22Rv1 (cell line): Measurements from ENCODE around the gene SF3B1.
"Not testable (repeated sequence)": the region's sequence is repeated elsewhere in the genome, so short reads cannot be mapped to it uniquely, and the experiment has no call there.

Experiments used
- H3K27ac ChIP-seq: fragments of 450-650 bp; 2 replicates; pipeline ENCODE4 v1.5.1; 2017
- CTCF ChIP-seq: fragments of 450-650 bp; IDR thresholded peaks from 2 replicates; pipeline ENCODE4 v1.5.1; 2017; ENCODE audit warnings: mild to moderate bottlenecking
- ZFX ChIP-seq: fragments of 450-650 bp; IDR thresholded peaks from 2 replicates; pipeline ENCODE4 v1.6.1; 2017; ENCODE audit warnings: antibody characterized with exemption, borderline replicate concordance

The SF3B1 gene

GRCh38 chr2:197450465-197450864 lies 15.6 kb upstream of the SF3B1 start:
- no peak overlapping the region for H3K27ac ChIP-seq
- TF ChIP-seq CTCF (no peak), ZFX (no peak)

GRCh38 chr2:197446844-197447243 lies 12.0 kb upstream of the SF3B1 start:
- no peak for TF ChIP-seq CTCF
- no peak for TF ChIP-seq ZFX
- H3K27ac ChIP-seq = no peak overlapping the region

GRCh38 chr2:197445746-197446145 lies 10.9 kb upstream of the SF3B1 start:
- H3K27ac ChIP-seq = no peak overlapping the region
- TF ChIP-seq ZFX (no peak), CTCF (no peak)

- TF ChIP-seq CTCF (no peak), ZFX (no peak)
- no peak overlapping the region for H3K27ac ChIP-seq
These were observed 8.0 kb upstream of the SF3B1 start for GRCh38 chr2:197442857-197443256.

GRCh38 chr2:197437380-197437779 lies 2.6 kb upstream of the SF3B1 start:
- no peak for TF ChIP-seq ZFX
- TF ChIP-seq CTCF = no peak
- no peak overlapping the region for H3K27ac ChIP-seq

GRCh38 chr2:197435598-197436420 lies 981 bp upstream of the SF3B1 start:
- TF ChIP-seq CTCF (no peak), ZFX (no peak)
- H3K27ac ChIP-seq = peak overlapping the region; percentile 91

- TF ChIP-seq CTCF (no peak), ZFX (no peak)
- peak overlapping the region; percentile 91 for H3K27ac ChIP-seq
These were observed 919 bp downstream of the SF3B1 start for GRCh38 chr2:197433780-197434438.

GRCh38 chr2:197432527-197432926 lies 2.3 kb downstream of the SF3B1 start:
- H3K27ac ChIP-seq = not testable (repeated sequence)
